Mesenchymal stem cell (in vitro differentiated cells and primary cell): ENCODE data around the gene KIAA0753.
A peak's percentile ranks its signal among the peaks of the same experiment; 100 is the strongest.

Source experiments
- DNase-seq: peaks from one replicate; pipeline ENCODE4 v3.0.0-alpha.2; 2013
- H2AFZ ChIP-seq: one replicate; pipeline ENCODE4 v1.6.1; 2013; ENCODE audit warnings: low read depth, mild to moderate bottlenecking, control low read depth, inconsistent platforms, low read length, moderate library complexity
- H2AK5ac ChIP-seq: 2 replicates; pipeline ENCODE4 v1.6.1; 2013; ENCODE audit warnings: low read length, moderate library complexity, mild to moderate bottlenecking, inconsistent platforms; ENCODE audit not compliant: severe bottlenecking
- H2BK120ac ChIP-seq: one replicate; pipeline ENCODE4 v1.6.1; 2013; ENCODE audit warnings: low read depth, mild to moderate bottlenecking, inconsistent platforms, low read length, moderate library complexity
- H2BK12ac ChIP-seq, 2 experiments: one replicate each; pipeline ENCODE4 v1.6.1; 2013; ENCODE audit warnings: inconsistent platforms in 2 of 2, low read length in 2 of 2, mild to moderate bottlenecking in 2 of 2, moderate library complexity in 2 of 2, control low read depth in 1 of 2
- H2BK15ac ChIP-seq: one replicate; pipeline ENCODE4 v1.6.1; 2013; ENCODE audit warnings: mild to moderate bottlenecking, low read depth, inconsistent platforms; ENCODE audit not compliant: poor library complexity, severe bottlenecking
- H2BK5ac ChIP-seq: 2 replicates; pipeline ENCODE4 v1.6.1; 2013; ENCODE audit warnings: low read depth, mild to moderate bottlenecking, low read length, control low read depth, inconsistent platforms; ENCODE audit not compliant: poor library complexity, severe bottlenecking
- H3K14ac ChIP-seq, 2 experiments: one replicate each; pipeline ENCODE4 v1.6.1; 2013; ENCODE audit warnings: inconsistent platforms in 2 of 2, low read length in 2 of 2, control low read depth in 1 of 2, mild to moderate bottlenecking in 1 of 2, moderate library complexity in 1 of 2
- H3K18ac ChIP-seq, 2 experiments: one replicate each; pipeline ENCODE4 v1.6.1; 2013; ENCODE audit warnings: inconsistent platforms in 2 of 2, low read length in 2 of 2, control low read depth in 1 of 2, low read depth in 1 of 2, mild to moderate bottlenecking in 1 of 2
- H3K23ac ChIP-seq, 2 experiments: one replicate each; pipeline ENCODE4 v1.6.1; 2013; ENCODE audit warnings: inconsistent platforms in 2 of 2, low read length in 2 of 2, mild to moderate bottlenecking in 2 of 2, moderate library complexity in 2 of 2, control low read depth in 1 of 2
- H3K27ac ChIP-seq: 2 replicates; pipeline ENCODE4 v1.5.1; 2013; ENCODE audit warnings: mild to moderate bottlenecking, moderate library complexity, low read length, control low read depth, inconsistent platforms; ENCODE audit not compliant: poor library complexity, severe bottlenecking
- H3K27me3 ChIP-seq, 2 experiments: 2 replicates each; pipeline versions ENCODE4 v1.6.1 to v1.7.0; 2013; ENCODE audit warnings: low read length in 2 of 2, mild to moderate bottlenecking in 2 of 2, moderate library complexity in 2 of 2, control low read depth in 1 of 2, inconsistent platforms in 1 of 2; ENCODE audit not compliant: control insufficient read depth in 1 of 2, insufficient read depth in 1 of 2
- H3K36me3 ChIP-seq, 2 experiments: 2 replicates each; pipeline versions ENCODE4 v1.6.1 to v1.7.0; 2013; ENCODE audit warnings: low read length in 2 of 2, control low read depth in 1 of 2, inconsistent platforms in 1 of 2, low read depth in 1 of 2, mild to moderate bottlenecking in 1 of 2; ENCODE audit not compliant: insufficient read depth in 2 of 2, control insufficient read depth in 1 of 2
- H3K4ac ChIP-seq, 2 experiments: one replicate each; pipeline ENCODE4 v1.6.1; 2013; ENCODE audit warnings: inconsistent platforms in 2 of 2, low read length in 2 of 2, mild to moderate bottlenecking in 2 of 2, moderate library complexity in 2 of 2, control low read depth in 1 of 2, low read depth in 1 of 2
- H3K4me1 ChIP-seq: 2 replicates; pipeline ENCODE4 v1.6.1; 2013; ENCODE audit warnings: low read depth, low read length, control low read depth; ENCODE audit not compliant: control insufficient read depth, insufficient read depth
- H3K4me2 ChIP-seq: 2 replicates; pipeline ENCODE4 v1.6.1; 2013; ENCODE audit warnings: low read length, mild to moderate bottlenecking, inconsistent platforms; ENCODE audit not compliant: poor library complexity, severe bottlenecking
- H3K4me3 ChIP-seq, 2 experiments: 2 replicates each; pipeline versions ENCODE4 v1.5.1 to v1.7.0; 2013; ENCODE audit warnings: low read length in 2 of 2, mild to moderate bottlenecking in 2 of 2, control low read depth in 1 of 2, low read depth in 1 of 2; ENCODE audit not compliant: insufficient read depth in 1 of 2
- H3K79me1 ChIP-seq: replicated peaks from 2 replicates; pipeline ENCODE4 v1.6.1; 2013; ENCODE audit warnings: mild to moderate bottlenecking, control low read depth, low read length, inconsistent platforms; ENCODE audit not compliant: poor library complexity, severe bottlenecking
- H3K9ac ChIP-seq: 2 replicates; pipeline ENCODE4 v1.7.0; 2013; ENCODE audit warnings: mild to moderate bottlenecking, low read length, moderate library complexity
- H3K9me3 ChIP-seq: 2 replicates; pipeline ENCODE4 v1.7.0; 2013; ENCODE audit warnings: mild to moderate bottlenecking, low read length; ENCODE audit not compliant: control insufficient read depth
- H4K8ac ChIP-seq: one replicate; pipeline ENCODE4 v1.6.1; 2013; ENCODE audit warnings: inconsistent platforms, mild to moderate bottlenecking, low read length, moderate library complexity
- H4K91ac ChIP-seq: one replicate; pipeline ENCODE4 v1.6.1; 2013; ENCODE audit warnings: mild to moderate bottlenecking, low read length, inconsistent platforms
- WGBS: methylation state at CpG from one replicate; pipeline ENCODE4 v1.1.7; 2013; ENCODE audit warnings: mixed read lengths; 5-methylcytosine and 5-hydroxymethylcytosine counted together

KIAA0753 gene

DNA sequence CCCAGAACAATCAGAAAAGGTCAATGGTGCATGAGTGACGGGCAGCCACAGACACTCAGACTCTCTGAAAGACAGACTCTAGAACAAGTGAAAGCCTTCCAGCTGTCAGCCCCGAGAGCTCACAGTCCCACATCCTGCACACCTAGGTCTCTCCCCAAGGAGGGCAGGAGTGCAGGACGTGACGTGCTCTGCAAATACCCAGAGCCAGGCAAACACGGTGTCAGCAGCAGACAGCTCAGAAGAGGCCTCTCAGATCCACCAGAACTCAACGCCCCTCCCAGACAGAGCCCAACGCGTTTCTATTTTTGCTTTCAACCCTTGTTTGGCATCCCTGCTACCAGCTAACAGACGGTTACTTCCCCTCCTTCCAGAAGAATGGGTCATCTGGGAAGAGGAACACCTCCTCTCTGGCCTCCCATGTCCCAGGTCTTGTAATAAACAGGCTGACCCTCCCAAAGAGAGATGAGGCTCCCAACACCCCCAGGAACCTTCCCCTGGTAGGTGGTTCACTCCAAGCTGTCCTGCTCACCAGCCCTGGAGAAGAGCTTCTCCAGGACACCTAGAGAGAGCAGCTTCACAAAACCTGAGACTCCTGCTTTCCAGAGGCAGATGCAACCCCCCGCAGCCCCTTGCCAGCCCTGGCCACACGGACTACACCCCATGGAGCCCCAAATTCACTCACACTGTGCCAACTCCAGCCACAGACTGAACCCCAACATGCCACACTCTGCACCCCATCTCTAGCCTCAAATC, 91.8 kb downstream of the KIAA0753 start:
- H2BK5ac ChIP-seq = no peak overlapping the region
- no peaks in the 10 kb centered on the region for H3K79me1 ChIP-seq
- H3K9ac ChIP-seq = no peak overlapping the region
- H3K4ac ChIP-seq = no peak overlapping the region
- no peak overlapping the region for H2BK15ac ChIP-seq
- H3K9me3 ChIP-seq = no peaks in the 10 kb centered on the region
- peaks cover 35 to 37% of the 10 kb centered on the region in 2 experiments for H3K27me3 ChIP-seq
- 52% methylated on average over 11 of the region's 11 CpGs for WGBS
- H3K27ac ChIP-seq = no peak overlapping the region
- H2BK120ac ChIP-seq = no peak overlapping the region
- H3K4me1 ChIP-seq = peaks cover 2% of the 10 kb centered on the region
- no peak overlapping the region for H3K14ac ChIP-seq
- H3K4me3 ChIP-seq = no peak overlapping the region
- H2AFZ ChIP-seq = no peak overlapping the region
- no peak overlapping the region for H4K91ac ChIP-seq
- H3K36me3 ChIP-seq = no peaks in the 10 kb centered on the region
- no peak overlapping the region for H2AK5ac ChIP-seq
- H4K8ac ChIP-seq = no peak overlapping the region
- no peak overlapping the region for H2BK12ac ChIP-seq
- no peak overlapping the region for H3K4me2 ChIP-seq
- no peak overlapping the region for H3K18ac ChIP-seq
- H3K23ac ChIP-seq = no peak overlapping the region
- DNase-seq = no peak

DNA sequence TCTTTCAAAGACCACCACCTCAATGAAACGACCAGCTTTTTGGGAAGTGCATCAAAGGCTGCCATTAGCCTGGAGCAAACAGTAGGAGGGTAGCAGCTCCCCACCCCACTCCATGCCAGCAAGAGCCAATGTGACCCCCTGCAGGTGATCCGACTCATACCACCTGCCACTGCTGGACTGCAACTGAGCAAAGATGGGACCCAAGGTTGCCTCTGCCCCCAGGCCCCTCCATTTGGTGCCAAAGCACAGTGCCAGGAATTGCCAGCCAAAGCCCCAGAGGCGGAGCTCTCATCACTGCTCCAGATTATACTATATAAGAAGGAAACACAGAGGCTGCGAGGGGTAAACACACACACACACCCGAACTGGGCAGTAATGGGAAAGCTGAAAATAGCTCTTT, 92.5 kb downstream of the KIAA0753 start:
- H2AFZ ChIP-seq = no peak overlapping the region
- no peak overlapping the region for H3K14ac ChIP-seq
- H2AK5ac ChIP-seq = no peak overlapping the region
- no peak overlapping the region for H3K4ac ChIP-seq
- DNase-seq = no peak
- H3K18ac ChIP-seq = no peak overlapping the region
- no peak overlapping the region for H3K4me3 ChIP-seq
- H2BK15ac ChIP-seq = no peak overlapping the region
- WGBS = 73% methylated on average over 5 of the region's 5 CpGs
- no peaks in the 10 kb centered on the region for H3K36me3 ChIP-seq
- H3K27me3 ChIP-seq = peaks cover 28 to 37% of the 10 kb centered on the region in 2 experiments
- no peak overlapping the region for H2BK120ac ChIP-seq
- no peak overlapping the region for H4K8ac ChIP-seq
- no peak overlapping the region for H3K4me2 ChIP-seq
- H2BK12ac ChIP-seq = no peak overlapping the region
- H3K9ac ChIP-seq = no peak overlapping the region
- H3K9me3 ChIP-seq = no peaks in the 10 kb centered on the region
- no peak overlapping the region for H3K27ac ChIP-seq
- H3K79me1 ChIP-seq = no peaks in the 10 kb centered on the region
- no peak overlapping the region for H2BK5ac ChIP-seq
- H3K23ac ChIP-seq = peak overlapping the region in 1 of 2 experiments; percentile 26
- H4K91ac ChIP-seq = no peak overlapping the region
- H3K4me1 ChIP-seq = peaks cover 2% of the 10 kb centered on the region

GRCh38 chr17:6547336-6547735, 93.2 kb downstream of the KIAA0753 start:
- 77% methylated on average over 6 of the region's 6 CpGs for WGBS
- no peak overlapping the region for H3K23ac ChIP-seq

GRCh38 chr17:6546069-6546718, 94.3 kb downstream of the KIAA0753 start:
- peaks cover 2% of the 10 kb centered on the region for H3K4me1 ChIP-seq
- H3K4me2 ChIP-seq = no peak overlapping the region
- H4K8ac ChIP-seq = no peak overlapping the region
- H2BK15ac ChIP-seq = no peak overlapping the region
- H2BK120ac ChIP-seq = no peak overlapping the region
- H2AFZ ChIP-seq = no peak overlapping the region
- no peaks in the 10 kb centered on the region for H3K9me3 ChIP-seq
- no peak overlapping the region for H3K27ac ChIP-seq
- 87% methylated on average over 10 of the region's 10 CpGs for WGBS
- H3K23ac ChIP-seq = no peak overlapping the region
- no peak overlapping the region for H3K14ac ChIP-seq
- no peaks in the 10 kb centered on the region for H3K79me1 ChIP-seq
- no peak overlapping the region for H2BK12ac ChIP-seq
- peak; percentile 7 for DNase-seq
- H4K91ac ChIP-seq = no peak overlapping the region
- no peak overlapping the region for H3K4ac ChIP-seq
- H2AK5ac ChIP-seq = no peak overlapping the region
- no peak overlapping the region for H3K18ac ChIP-seq
- no peak overlapping the region for H3K9ac ChIP-seq
- no peaks in the 10 kb centered on the region for H3K36me3 ChIP-seq
- H3K4me3 ChIP-seq = no peak overlapping the region
- H2BK5ac ChIP-seq = no peak overlapping the region
- H3K27me3 ChIP-seq = peaks cover 34 to 52% of the 10 kb centered on the region in 2 experiments

More at GRCh38 chr17:6547336-6547735, 93.2 kb downstream of the KIAA0753 start:
- Histone ChIP-seq H3K18ac (no peak overlapping the region), H3K4me3 (no peak overlapping the region), H2BK120ac (no peak overlapping the region), H3K27me3 (peaks cover 29 to 41% of the 10 kb centered on the region in 2 experiments), H3K27ac (no peak overlapping the region), H2AK5ac (no peak overlapping the region), H3K36me3 (no peaks in the 10 kb centered on the region), H4K91ac (no peak overlapping the region), H3K9ac (no peak overlapping the region), H3K79me1 (no peaks in the 10 kb centered on the region), H3K4me1 (peaks cover 2% of the 10 kb centered on the region), H2BK12ac (no peak overlapping the region), H2AFZ (no peak overlapping the region), H4K8ac (no peak overlapping the region), H2BK15ac (no peak overlapping the region), H3K14ac (no peak overlapping the region), H3K4ac (no peak overlapping the region), H2BK5ac (no peak overlapping the region), H3K4me2 (no peak overlapping the region), H3K9me3 (no peaks in the 10 kb centered on the region)
- no peak for DNase-seq
